Ammon's horn (tissue), 1 donor: ENCODE measurements around the gene POTEB.
"Not testable (repeated sequence)": the region's sequence is repeated elsewhere in the genome, so short reads cannot be mapped to it uniquely, and the experiment has no call there.

Experiments
- DNase-seq: peaks from one replicate; pipeline ENCODE4 v3.0.0-alpha.2; 2016; ENCODE audit warnings: low spot score

POTEB gene

GRCh38 chr15:21877635-21878034 is at the start of gene POTEB:
TSS of gene POTEB (minus strand) at chr15:21877735. CDS start at chr15:21877246, 489 bp downstream.
- not testable (repeated sequence) for DNase-seq

- not testable (repeated sequence) for DNase-seq
These were observed 13.4 kb upstream of the POTEB start for GRCh38 chr15:21890955-21891354.

- DNase-seq = not testable (repeated sequence)
These were observed 12.0 kb upstream of the POTEB start for GRCh38 chr15:21889542-21889941.

GRCh38 chr15:21838831-21839230 is 38.7 kb downstream of the POTEB start:
- DNase-seq = not testable (repeated sequence)
